Neutrophil (primary cell): Measurements from ENCODE around the gene BCAS4.
"Not testable (repeated sequence)": the region's sequence is repeated elsewhere in the genome, so short reads cannot be mapped to it uniquely, and the experiment has no call there.

Experiments
- H3K27ac ChIP-seq: fragments of 200-600 bp; sonication (generic); 2 replicates; pipeline ENCODE4 v1.5.1; 2016; ENCODE audit warnings: mild to moderate bottlenecking, moderate library complexity
- H3K27me3 ChIP-seq: fragments of 200-600 bp; sonication (generic); 2 replicates; pipeline ENCODE4 v1.6.0; 2016; ENCODE audit warnings: mild to moderate bottlenecking
- H3K36me3 ChIP-seq: fragments of 200-600 bp; sonication (generic); 2 replicates; pipeline ENCODE4 v1.5.1; 2017
- H3K4me1 ChIP-seq, 2 experiments: fragments of 200-600 bp in 1 of 2; sonication (generic) in 1 of 2; 1 replicate in 1 of 2; 2 replicates in 1 of 2; pipeline versions ENCODE4 v1.5.1 to v1.6.1; 2013 to 2016; ENCODE audit warnings: low read depth in 1 of 2, low read length in 1 of 2, mild to moderate bottlenecking in 1 of 2, moderate library complexity in 1 of 2; ENCODE audit not compliant: control insufficient read depth in 1 of 2, insufficient read depth in 1 of 2
- H3K4me3 ChIP-seq, 2 experiments: fragments of 200-600 bp in 1 of 2; sonication (generic) in 1 of 2; 1 replicate in 1 of 2; 2 replicates in 1 of 2; pipeline ENCODE4 v1.5.1; 2013 to 2016; ENCODE audit warnings: low read depth in 1 of 2, low read length in 1 of 2, mild to moderate bottlenecking in 1 of 2, moderate library complexity in 1 of 2
- H3K9me3 ChIP-seq: fragments of 200-600 bp; sonication (generic); 2 replicates; pipeline ENCODE4 v1.5.1; 2016
- TF ChIP-seq, protein P1 (sequence below): fragments of 200-600 bp; sonication (generic); IDR thresholded peaks from 2 replicates; pipeline ENCODE4 v1.5.1; 2016; ENCODE audit warnings: antibody characterized with exemption

The BCAS4 gene

DNA sequence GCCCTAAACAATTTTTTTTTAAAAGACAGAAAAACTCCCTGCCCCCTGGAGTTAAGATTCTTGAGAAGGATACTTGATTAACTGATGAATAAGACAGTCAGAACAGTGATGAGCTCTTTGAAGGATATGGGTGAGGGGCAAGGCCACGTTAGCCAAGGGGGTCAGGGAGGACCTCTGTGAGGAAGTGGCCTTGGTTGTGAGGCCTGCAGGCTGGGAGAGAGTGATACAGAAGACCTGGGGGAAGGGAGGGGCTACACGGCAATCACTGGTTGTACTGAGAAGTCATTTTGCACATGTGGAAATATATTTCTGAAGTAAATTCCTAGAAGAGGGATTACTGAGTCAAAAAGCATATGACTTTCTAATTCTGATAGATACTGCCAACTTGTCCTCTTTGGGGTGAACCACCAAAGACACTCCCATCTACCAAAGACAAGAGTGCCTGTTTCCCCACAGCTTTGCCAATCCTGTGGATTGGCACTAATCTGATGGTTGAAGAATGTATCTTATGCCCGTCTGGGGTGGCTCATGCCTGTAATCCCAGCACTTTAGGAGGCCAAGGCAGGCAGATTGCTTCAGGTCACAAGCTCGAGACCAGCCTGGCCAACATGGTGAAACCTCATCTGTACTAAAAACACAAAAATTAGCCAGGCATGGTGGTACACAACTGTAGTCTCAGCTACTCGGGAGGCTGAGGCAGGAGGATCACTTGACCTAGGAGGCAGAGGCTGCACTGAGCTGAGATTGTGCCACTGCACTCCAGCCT lies 22.3 kb upstream of the BCAS4 start:
- no peaks in the 10 kb centered on the region for H3K36me3 ChIP-seq
- no peak overlapping the region for H3K4me3 ChIP-seq
- TF ChIP-seq, protein P1, sequence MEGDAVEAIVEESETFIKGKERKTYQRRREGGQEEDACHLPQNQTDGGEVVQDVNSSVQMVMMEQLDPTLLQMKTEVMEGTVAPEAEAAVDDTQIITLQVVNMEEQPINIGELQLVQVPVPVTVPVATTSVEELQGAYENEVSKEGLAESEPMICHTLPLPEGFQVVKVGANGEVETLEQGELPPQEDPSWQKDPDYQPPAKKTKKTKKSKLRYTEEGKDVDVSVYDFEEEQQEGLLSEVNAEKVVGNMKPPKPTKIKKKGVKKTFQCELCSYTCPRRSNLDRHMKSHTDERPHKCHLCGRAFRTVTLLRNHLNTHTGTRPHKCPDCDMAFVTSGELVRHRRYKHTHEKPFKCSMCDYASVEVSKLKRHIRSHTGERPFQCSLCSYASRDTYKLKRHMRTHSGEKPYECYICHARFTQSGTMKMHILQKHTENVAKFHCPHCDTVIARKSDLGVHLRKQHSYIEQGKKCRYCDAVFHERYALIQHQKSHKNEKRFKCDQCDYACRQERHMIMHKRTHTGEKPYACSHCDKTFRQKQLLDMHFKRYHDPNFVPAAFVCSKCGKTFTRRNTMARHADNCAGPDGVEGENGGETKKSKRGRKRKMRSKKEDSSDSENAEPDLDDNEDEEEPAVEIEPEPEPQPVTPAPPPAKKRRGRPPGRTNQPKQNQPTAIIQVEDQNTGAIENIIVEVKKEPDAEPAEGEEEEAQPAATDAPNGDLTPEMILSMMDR: no peak
- H3K4me1 ChIP-seq: no peaks in the 10 kb centered on the region
- H3K9me3 ChIP-seq: no peaks in the 10 kb centered on the region
- H3K27ac ChIP-seq: no peak overlapping the region
- H3K27me3 ChIP-seq: peaks cover 8% of the 10 kb centered on the region

DNA sequence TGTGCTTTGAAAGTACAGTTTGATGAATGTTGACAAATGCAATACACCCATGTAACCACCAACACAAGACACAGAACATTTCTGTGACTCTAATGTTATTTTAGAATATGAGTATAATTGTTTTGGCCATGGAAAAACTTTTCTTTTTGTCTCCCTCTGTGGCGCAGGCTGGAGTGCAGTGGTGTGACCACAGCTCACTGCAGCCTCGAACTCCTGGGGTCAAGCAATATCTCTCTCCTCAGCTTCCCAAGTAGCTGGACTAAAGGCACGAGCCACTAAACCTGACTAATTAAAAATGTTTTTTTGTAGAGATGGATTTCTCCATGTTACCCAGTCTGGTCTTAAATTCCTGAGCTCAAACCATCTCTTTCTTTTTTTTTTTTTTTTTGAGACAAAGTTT lies 20.3 kb upstream of the BCAS4 start:
- no peaks in the 10 kb centered on the region for H3K4me1 ChIP-seq
- no peak overlapping the region for H3K4me3 ChIP-seq
- H3K27ac ChIP-seq: no peak overlapping the region
- TF ChIP-seq, protein P1: no peak
- peaks cover 8% of the 10 kb centered on the region for H3K27me3 ChIP-seq
- H3K9me3 ChIP-seq: no peaks in the 10 kb centered on the region
- H3K36me3 ChIP-seq: no peaks in the 10 kb centered on the region

DNA sequence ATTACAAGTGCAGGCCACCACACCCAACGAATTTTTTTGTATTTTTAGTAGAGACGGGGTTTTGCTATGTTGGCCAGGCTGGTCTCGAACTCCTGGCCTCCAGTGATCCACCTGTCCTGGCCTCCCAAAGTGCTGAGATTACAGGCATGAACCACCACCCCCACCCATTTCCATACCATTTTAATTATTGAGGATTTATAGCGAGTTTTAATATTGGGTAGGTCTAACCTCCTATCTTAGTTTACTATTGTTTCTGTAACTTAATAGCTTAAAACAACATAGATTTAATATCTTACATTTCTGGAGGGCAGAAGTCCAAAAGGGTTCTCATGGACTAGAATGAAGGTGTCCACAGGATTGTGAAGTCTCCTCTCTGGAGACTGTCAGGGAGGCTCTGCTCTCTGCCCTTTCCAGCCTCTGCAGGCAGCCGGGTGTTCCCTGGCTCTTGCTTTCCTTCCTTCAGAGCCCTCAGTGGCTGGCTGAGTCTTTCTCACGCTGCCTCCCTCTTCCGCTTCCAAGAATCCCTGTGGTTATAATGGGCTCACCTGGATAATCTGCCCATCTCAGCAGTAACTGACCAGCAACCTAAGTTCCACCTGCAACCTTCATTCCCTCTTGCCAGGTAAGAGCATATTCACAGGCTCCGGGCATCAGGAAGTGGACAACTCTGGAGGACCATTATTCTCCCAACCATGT lies 18.6 kb upstream of the BCAS4 start:
- no peaks in the 10 kb centered on the region for H3K9me3 ChIP-seq
- no peaks in the 10 kb centered on the region for H3K36me3 ChIP-seq
- H3K4me1 ChIP-seq: no peaks in the 10 kb centered on the region
- peaks cover 8% of the 10 kb centered on the region for H3K27me3 ChIP-seq
- H3K27ac ChIP-seq: no peak overlapping the region
- TF ChIP-seq, protein P1: no peak
- H3K4me3 ChIP-seq: no peak overlapping the region

DNA sequence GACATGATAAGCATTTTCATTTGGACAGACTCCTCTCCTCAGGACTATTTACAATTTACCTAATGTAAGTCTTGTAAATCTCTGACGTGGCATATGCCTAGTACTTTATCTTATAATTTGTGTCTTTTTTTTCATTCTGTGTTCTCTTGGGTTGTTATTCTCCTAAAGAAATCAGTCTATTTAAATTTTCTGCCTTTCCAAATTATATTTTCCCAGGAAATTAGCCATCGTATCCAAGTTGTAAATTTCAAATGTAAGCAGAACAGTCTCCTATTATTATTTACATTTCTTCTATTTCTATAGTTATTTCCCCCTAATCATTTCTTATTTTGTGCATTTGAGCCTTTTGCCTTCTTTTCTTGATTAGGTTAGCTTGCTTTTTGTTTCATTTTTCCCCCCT lies 17.5 kb upstream of the BCAS4 start:
- TF ChIP-seq, protein P1: no peak
- no peaks in the 10 kb centered on the region for H3K9me3 ChIP-seq
- no peaks in the 10 kb centered on the region for H3K4me1 ChIP-seq
- H3K27me3 ChIP-seq: peaks cover 8% of the 10 kb centered on the region
- no peak overlapping the region for H3K4me3 ChIP-seq
- H3K27ac ChIP-seq: no peak overlapping the region
- H3K36me3 ChIP-seq: no peaks in the 10 kb centered on the region

DNA sequence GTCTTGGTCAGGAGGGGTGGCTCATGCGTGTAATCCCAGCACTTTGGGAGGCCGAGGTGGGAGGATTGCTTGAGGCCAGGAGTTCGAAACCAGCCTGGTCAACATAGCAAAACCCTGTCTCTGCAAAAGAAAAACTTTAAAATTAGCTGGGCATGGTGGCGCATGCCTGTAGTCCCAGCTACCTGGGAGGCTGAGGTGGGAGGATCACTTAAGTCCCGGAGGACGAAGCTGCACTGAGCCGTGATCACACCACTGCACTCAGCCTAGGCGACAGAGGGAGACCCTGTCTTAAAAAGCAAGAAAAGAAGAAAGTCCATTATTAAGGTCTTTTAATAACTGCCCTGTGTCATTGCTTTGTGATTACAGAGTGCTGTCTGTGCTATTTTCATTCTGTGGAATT lies 15.9 kb upstream of the BCAS4 start:
- H3K9me3 ChIP-seq, H3K4me3 ChIP-seq, H3K27ac ChIP-seq, H3K27me3 ChIP-seq, H3K4me1 ChIP-seq, H3K36me3 ChIP-seq: not testable (repeated sequence)

DNA sequence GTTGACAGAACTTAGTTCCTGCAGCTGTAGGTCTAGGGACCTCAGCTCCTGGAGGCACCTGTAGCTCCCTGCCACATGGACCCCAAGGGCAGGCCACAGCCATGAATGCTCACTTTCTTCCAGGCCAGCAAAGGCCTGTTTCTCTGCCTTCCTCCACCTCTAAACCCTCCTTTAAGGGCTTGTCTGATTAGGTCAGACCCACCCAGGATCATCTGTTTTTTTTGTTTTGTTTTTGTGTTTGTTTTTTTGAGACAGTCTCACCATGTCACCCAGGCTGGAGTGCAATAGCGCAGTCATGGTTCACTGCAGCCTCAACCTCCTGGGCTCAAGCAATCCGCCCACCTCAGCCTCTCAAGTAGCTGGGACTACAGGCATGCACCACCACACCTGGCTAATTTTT lies 11.5 kb upstream of the BCAS4 start:
- Histone ChIP-seq H3K9me3 (no peaks in the 10 kb centered on the region), H3K4me1 (no peaks in the 10 kb centered on the region), H3K4me3 (no peak overlapping the region), H3K27ac (no peak overlapping the region), H3K27me3 (no peaks in the 10 kb centered on the region), H3K36me3 (no peaks in the 10 kb centered on the region)
- TF ChIP-seq, protein P1: no peak
